K562 (cell line): ENCODE data around the gene ATL3. TPM values are rescaled to one million over a fixed set of nuclear protein-coding genes. Genes with fewer than 3 reads are reported as not detected.

Source experiments
- CBX1 ChIP-seq: sonication (generic); IDR thresholded peaks from 2 replicates; pipeline ENCODE4 v1.6.1; 2016; ENCODE audit warnings: antibody characterized with exemption, low read depth, mild to moderate bottlenecking
- CHCHD3 ChIP-seq: fragments of 250-450 bp; sonication (Bioruptor Pico); IDR thresholded peaks from 2 replicates; pipeline ENCODE4 v2.1.2; 2022; ENCODE audit warnings: mild to moderate bottlenecking
- CTBP1 ChIP-seq: fragments of 450-650 bp; IDR thresholded peaks from 2 replicates; pipeline ENCODE4 v1.6.1; 2016; ENCODE audit warnings: borderline replicate concordance
- EWSR1 ChIP-seq: fragments of 450-650 bp; IDR thresholded peaks from 2 replicates; pipeline ENCODE4 v1.6.1; 2018; ENCODE audit warnings: borderline replicate concordance, mild to moderate bottlenecking, low read depth, moderate library complexity; ENCODE audit not compliant: partially characterized antibody
- NFE2 ChIP-seq: IDR thresholded peaks from 2 replicates; pipeline ENCODE4 v1.6.1; 2014; ENCODE audit warnings: antibody characterized with exemption, low read depth
- POLR2G ChIP-seq: fragments of 200-400 bp; formaldehyde crosslinking; IDR thresholded peaks from 2 replicates; pipeline ENCODE4 v1.6.1; 2017; ENCODE audit warnings: low read depth, mild to moderate bottlenecking, antibody characterized with exemption, low read length, moderate library complexity
- REST ChIP-seq, 2 experiments: fragments of 450-650 bp; formaldehyde crosslinking in 1 of 2; IDR thresholded peaks; 2 replicates each; pipeline versions ENCODE4 v1.4.0 to v1.6.1; 2014 to 2020; ENCODE audit warnings: mild to moderate bottlenecking in 2 of 2, borderline replicate concordance in 1 of 2, low read depth in 1 of 2
- TAF1 ChIP-seq: IDR thresholded peaks from 2 replicates; pipeline ENCODE4 v1.6.1; 2011; ENCODE audit warnings: mild to moderate bottlenecking, low read length, moderate library complexity; ENCODE audit not compliant: insufficient read depth, control insufficient read depth, severe bottlenecking; ENCODE audit errors: extremely low read depth
- ZMIZ1 ChIP-seq, 2 experiments: fragments of 150-350 bp in 1 of 2; IDR thresholded peaks; 2 replicates each; pipeline ENCODE4 v1.6.1; 2012 to 2016; ENCODE audit warnings: low read depth in 2 of 2, low read length in 2 of 2, mild to moderate bottlenecking in 1 of 2, moderate library complexity in 1 of 2
- ZNF23 ChIP-seq: fragments of 250-450 bp; sonication (Bioruptor Pico); IDR thresholded peaks from 2 replicates; pipeline ENCODE4 v1.4.0; 2020; ENCODE audit warnings: mild to moderate bottlenecking
- ZNF75A ChIP-seq: fragments of 450-650 bp; formaldehyde crosslinking; IDR thresholded peaks from 2 replicates; pipeline ENCODE4 v1.4.0; 2020; ENCODE audit warnings: mild to moderate bottlenecking
- ZNF79 ChIP-seq: fragments of 250-450 bp; sonication (Bioruptor Pico); IDR thresholded peaks from 2 replicates; pipeline ENCODE4 v1.4.0; 2020; ENCODE audit warnings: low read depth, mild to moderate bottlenecking, moderate library complexity
- polyA plus RNA-seq, 8 experiments: library from polyadenylated mRNA; depleted of rRNA in 4 of 8; stranded (reverse) in 5 of 8; unstranded in 3 of 8; fragments of >200 nt; fragmentation: Nextera tagmentation in 2 of 8; fragmentation: Illumina TruSeq in 1 of 8; extraction: Ambion mirVana in 2 of 8; extraction: Trizol in 1 of 8; gene quantifications; 2 replicates each; pipeline versions ENCODE4 v1.2.1 to v1.2.3, GENCODE V29; 2011 to 2014; ENCODE audit warnings: inconsistent platforms in 1 of 8, missing spikeins in 1 of 8
- total RNA-seq, 7 experiments: library from RNA; depleted of rRNA in 6 of 7; stranded (reverse); fragments of >200 nt in 6 of 7; fragmentation: Illumina TruSeq in 2 of 7; extraction: Trizol in 2 of 7; gene quantifications; 2 replicates each; pipeline versions ENCODE4 v1.2.1 to v1.2.3, GENCODE V29; 2011 to 2021; ENCODE audit warnings: low replicate concordance in 1 of 7
- TF ChIP-seq, protein P1 (sequence below): fragments of 450-650 bp; IDR thresholded peaks from 2 replicates; pipeline ENCODE4 v1.6.1; 2017; ENCODE audit warnings: antibody characterized with exemption

Gene ATL3
- total and polyA plus RNA-seq, 9 of the 15 experiments (the other 6 are each of a cell fraction or from before 2014, with no cell fraction given): 18.2 to 39.8 (median 23.9) TPM

DNA sequence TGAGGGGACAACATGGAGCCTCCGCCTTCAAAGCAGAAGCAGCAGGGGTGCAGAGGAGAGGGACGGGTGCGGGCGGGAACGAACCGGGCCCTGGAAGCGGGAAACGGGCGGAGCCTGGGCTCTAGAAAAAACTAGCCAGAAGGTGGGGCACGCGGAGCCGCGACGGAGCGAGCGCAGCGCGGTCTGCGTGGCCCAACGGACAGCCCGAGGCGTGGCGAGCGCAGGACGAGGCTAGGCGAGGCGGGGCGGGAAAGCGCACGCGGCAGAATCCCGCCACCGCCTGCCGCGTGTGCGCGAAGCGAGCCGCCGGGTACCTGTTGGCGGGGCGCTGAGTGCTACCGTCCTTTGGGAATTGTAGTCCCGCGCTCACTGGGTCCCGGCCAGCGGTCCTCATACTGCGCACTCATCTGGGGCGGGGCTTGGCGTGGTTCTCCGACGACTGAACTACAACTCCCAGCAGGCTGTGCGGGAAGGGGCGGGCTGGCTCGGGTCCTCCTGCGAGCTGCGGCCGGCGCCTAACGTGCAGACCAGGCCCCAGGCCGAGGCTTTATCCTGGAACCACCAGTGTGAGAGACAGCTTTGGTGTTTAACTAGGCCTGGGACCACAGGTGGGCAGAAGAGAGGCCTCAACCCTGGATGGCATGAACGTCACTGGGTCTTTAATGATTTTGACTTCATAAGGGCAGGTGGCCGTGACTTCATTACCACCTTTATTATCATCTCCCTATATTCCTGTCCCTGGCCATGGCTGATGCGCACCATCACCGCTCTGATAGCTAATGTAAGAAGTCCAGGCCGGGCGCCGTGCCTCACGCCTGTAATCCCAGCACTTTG is at the start of gene ATL3 (continued):
- TF ChIP-seq REST (IDR thresholded peaks at IDR 0.05; ENCODE audit: borderline replicate concordance): peak; percentile 83
- no peak for TF ChIP-seq REST (CRISPR knock-in tag; IDR thresholded peaks at IDR 0.05; ENCODE audit: low read depth)
- no peak; a peak in 1 of 4 replicates for TF ChIP-seq ZMIZ1 (IDR thresholded peaks at IDR 0.05; ENCODE audit: low read depth in 2 of 2, low read length in 2 of 2)
- TF ChIP-seq POLR2G: peak; percentile 94
- TF ChIP-seq CHCHD3 (CRISPR knock-in tag): no peak
- TF ChIP-seq NFE2: peak; percentile 85
- TF ChIP-seq CTBP1: peak; percentile 96
- no peak for TF ChIP-seq EWSR1
- no peak for TF ChIP-seq ZNF23 (CRISPR knock-in tag)
- TF ChIP-seq ZNF79 (CRISPR knock-in tag): peak; percentile 56; the same call in 1 of the 2 replicates
- TF ChIP-seq ZNF75A (CRISPR knock-in tag): no peak
- TF ChIP-seq, protein P1, sequence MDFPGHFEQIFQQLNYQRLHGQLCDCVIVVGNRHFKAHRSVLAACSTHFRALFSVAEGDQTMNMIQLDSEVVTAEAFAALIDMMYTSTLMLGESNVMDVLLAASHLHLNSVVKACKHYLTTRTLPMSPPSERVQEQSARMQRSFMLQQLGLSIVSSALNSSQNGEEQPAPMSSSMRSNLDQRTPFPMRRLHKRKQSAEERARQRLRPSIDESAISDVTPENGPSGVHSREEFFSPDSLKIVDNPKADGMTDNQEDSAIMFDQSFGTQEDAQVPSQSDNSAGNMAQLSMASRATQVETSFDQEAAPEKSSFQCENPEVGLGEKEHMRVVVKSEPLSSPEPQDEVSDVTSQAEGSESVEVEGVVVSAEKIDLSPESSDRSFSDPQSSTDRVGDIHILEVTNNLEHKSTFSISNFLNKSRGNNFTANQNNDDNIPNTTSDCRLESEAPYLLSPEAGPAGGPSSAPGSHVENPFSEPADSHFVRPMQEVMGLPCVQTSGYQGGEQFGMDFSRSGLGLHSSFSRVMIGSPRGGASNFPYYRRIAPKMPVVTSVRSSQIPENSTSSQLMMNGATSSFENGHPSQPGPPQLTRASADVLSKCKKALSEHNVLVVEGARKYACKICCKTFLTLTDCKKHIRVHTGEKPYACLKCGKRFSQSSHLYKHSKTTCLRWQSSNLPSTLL: no peak
- peak; percentile 93 for TF ChIP-seq CBX1
- peak; percentile 43 for TF ChIP-seq TAF1
